Measurements from ENCODE around the gene DENND1A. TPM values are rescaled to one million over a fixed set of nuclear protein-coding genes. Genes with fewer than 3 reads are reported as not detected.

DENND1A gene
- total RNA-seq, 1 experiment from 2014 or later, result 13.0 TPM

GRCh38 chr9:123657099-123657498 is 272.8 kb downstream of the DENND1A start:
- Mint-ChIP-seq H3K4me3 (ENCODE audit: low read depth, unreplicated experiment) (no peak overlapping the region), H3K36me3 (ENCODE audit: insufficient read depth, unreplicated experiment) (no peaks in the 10 kb centered on the region), H3K27ac (ENCODE audit: unreplicated experiment) (no peak overlapping the region), H3K27me3 (ENCODE audit: unreplicated experiment) (no peaks in the 10 kb centered on the region), H3K9me3 (ENCODE audit: low read depth, unreplicated experiment) (peaks cover 4% of the 10 kb centered on the region), H3K4me1 (ENCODE audit: low read depth, unreplicated experiment) (no peaks in the 10 kb centered on the region)
- DNase-seq, result no peak
- TF ChIP-seq, protein P1, sequence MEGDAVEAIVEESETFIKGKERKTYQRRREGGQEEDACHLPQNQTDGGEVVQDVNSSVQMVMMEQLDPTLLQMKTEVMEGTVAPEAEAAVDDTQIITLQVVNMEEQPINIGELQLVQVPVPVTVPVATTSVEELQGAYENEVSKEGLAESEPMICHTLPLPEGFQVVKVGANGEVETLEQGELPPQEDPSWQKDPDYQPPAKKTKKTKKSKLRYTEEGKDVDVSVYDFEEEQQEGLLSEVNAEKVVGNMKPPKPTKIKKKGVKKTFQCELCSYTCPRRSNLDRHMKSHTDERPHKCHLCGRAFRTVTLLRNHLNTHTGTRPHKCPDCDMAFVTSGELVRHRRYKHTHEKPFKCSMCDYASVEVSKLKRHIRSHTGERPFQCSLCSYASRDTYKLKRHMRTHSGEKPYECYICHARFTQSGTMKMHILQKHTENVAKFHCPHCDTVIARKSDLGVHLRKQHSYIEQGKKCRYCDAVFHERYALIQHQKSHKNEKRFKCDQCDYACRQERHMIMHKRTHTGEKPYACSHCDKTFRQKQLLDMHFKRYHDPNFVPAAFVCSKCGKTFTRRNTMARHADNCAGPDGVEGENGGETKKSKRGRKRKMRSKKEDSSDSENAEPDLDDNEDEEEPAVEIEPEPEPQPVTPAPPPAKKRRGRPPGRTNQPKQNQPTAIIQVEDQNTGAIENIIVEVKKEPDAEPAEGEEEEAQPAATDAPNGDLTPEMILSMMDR (IDR thresholded peaks at IDR 0.05; ENCODE audit: unreplicated experiment), result no peak
- CTCF ChIA-PET, result no interaction called here
- no TSS peak for BruUV-seq (replicated peaks)
- intact Hi-C loops (cut with micrococcal nuclease; ENCODE audit: unreplicated experiment), result no loop called here

GRCh38 chr9:123656565-123656964 is 273.4 kb downstream of the DENND1A start:
- intact Hi-C loops (cut with micrococcal nuclease; ENCODE audit: unreplicated experiment), result no loop called here
- Mint-ChIP-seq H3K4me3 (ENCODE audit: low read depth, unreplicated experiment) (no peak overlapping the region), H3K4me1 (ENCODE audit: low read depth, unreplicated experiment) (no peaks in the 10 kb centered on the region), H3K27me3 (ENCODE audit: unreplicated experiment) (no peaks in the 10 kb centered on the region), H3K27ac (ENCODE audit: unreplicated experiment) (no peak overlapping the region), H3K9me3 (ENCODE audit: low read depth, unreplicated experiment) (peaks cover 3% of the 10 kb centered on the region), H3K36me3 (ENCODE audit: insufficient read depth, unreplicated experiment) (no peaks in the 10 kb centered on the region)
- no TSS peak for BruUV-seq (replicated peaks)
- no peak for DNase-seq
- TF ChIP-seq, protein P1 (IDR thresholded peaks at IDR 0.05; ENCODE audit: unreplicated experiment), result no peak
- CTCF ChIA-PET, result no interaction called here

- no peaks in the 10 kb centered on the region for H3K9me3 Mint-ChIP-seq (ENCODE audit: low read depth, unreplicated experiment)
- TF ChIP-seq, protein P1 (IDR thresholded peaks at IDR 0.05; ENCODE audit: unreplicated experiment), result no peak
- BruUV-seq (replicated peaks), result no TSS peak
- H3K4me3 Mint-ChIP-seq (ENCODE audit: low read depth, unreplicated experiment), result no peak overlapping the region
- no peaks in the 10 kb centered on the region for H3K36me3 Mint-ChIP-seq (ENCODE audit: insufficient read depth, unreplicated experiment)
- no peak for DNase-seq
- intact Hi-C loops (cut with micrococcal nuclease; ENCODE audit: unreplicated experiment), result no loop called here
- CTCF ChIA-PET, result no interaction called here
- H3K27ac Mint-ChIP-seq (ENCODE audit: unreplicated experiment), result no peak overlapping the region
- H3K27me3 Mint-ChIP-seq (ENCODE audit: unreplicated experiment), result no peaks in the 10 kb centered on the region
- no peaks in the 10 kb centered on the region for H3K4me1 Mint-ChIP-seq (ENCODE audit: low read depth, unreplicated experiment)
Observed at GRCh38 chr9:123655681-123656423, 274.1 kb downstream of the DENND1A start.

GRCh38 chr9:123654994-123655637 is 274.8 kb downstream of the DENND1A start:
- CTCF ChIA-PET, result no interaction called here
- no peak for DNase-seq
- TF ChIP-seq, protein P1 (IDR thresholded peaks at IDR 0.05; ENCODE audit: unreplicated experiment), result no peak
- intact Hi-C loops (cut with micrococcal nuclease; ENCODE audit: unreplicated experiment), result no loop called here
- H3K4me1 Mint-ChIP-seq (ENCODE audit: low read depth, unreplicated experiment), result no peaks in the 10 kb centered on the region
- no peak overlapping the region for H3K27ac Mint-ChIP-seq (ENCODE audit: unreplicated experiment)
- BruUV-seq (replicated peaks), result no TSS peak
- no peak overlapping the region for H3K4me3 Mint-ChIP-seq (ENCODE audit: low read depth, unreplicated experiment)
- H3K27me3 Mint-ChIP-seq (ENCODE audit: unreplicated experiment), result no peaks in the 10 kb centered on the region
- no peaks in the 10 kb centered on the region for H3K9me3 Mint-ChIP-seq (ENCODE audit: low read depth, unreplicated experiment)
- no peaks in the 10 kb centered on the region for H3K36me3 Mint-ChIP-seq (ENCODE audit: insufficient read depth, unreplicated experiment)

All from Calu3 (cell line).